ENCODE measurements around the gene ATOX1.
A peak's percentile ranks its signal among the peaks of the same experiment; 100 is the strongest.

The ATOX1 gene

DNA sequence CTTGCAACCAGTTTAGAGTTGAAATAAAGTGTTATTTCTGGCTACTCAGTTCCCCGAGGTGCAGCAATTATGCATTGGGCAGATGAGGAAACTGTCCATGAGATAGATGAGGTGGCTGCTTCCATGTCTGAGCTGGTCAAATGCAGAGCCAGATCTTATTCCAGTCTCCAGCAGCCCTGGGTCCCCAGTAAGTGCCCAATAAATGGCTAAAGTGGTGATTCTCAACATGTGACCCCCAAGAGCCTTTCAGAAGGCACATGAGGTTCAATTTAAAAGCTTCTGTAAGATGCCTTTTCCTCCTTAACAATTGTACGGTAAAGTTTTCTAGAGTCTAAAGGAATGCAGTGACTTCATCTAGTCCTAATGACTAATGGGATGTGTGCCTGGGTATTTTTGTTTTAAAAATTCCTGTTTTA is 17.5 kb downstream of the ATOX1 start:
- Histone ChIP-seq H3K4me3 (ENCODE audit: low read length) (no peak overlapping the region), H3K4me1 (ENCODE audit: control insufficient read depth, low read depth, low read length) (peaks cover 11% of the 10 kb centered on the region), H4K5ac (ENCODE audit: low read length) (no peak overlapping the region), H2BK5ac (ENCODE audit: low read length) (no peak overlapping the region), H2BK15ac (replicated peaks; ENCODE audit: low read depth) (no peak overlapping the region), H2BK120ac (ENCODE audit: low read depth, low read length) (no peak overlapping the region), H3K9ac (ENCODE audit: low read length) (peak overlapping the region; percentile 3), H3K36me3 (ENCODE audit: control insufficient read depth, insufficient read depth, low read length) (no peaks in the 10 kb centered on the region), H4K8ac (ENCODE audit: low read depth, low read length) (no peak overlapping the region), H2AK5ac (ENCODE audit: low read length) (no peak overlapping the region), H3K23ac (ENCODE audit: low read length) (no peak overlapping the region), H3K56ac (ENCODE audit: low read length) (peak overlapping the region; percentile 2), H3K4ac (ENCODE audit: low read depth, low read length) (no peak overlapping the region), H3K27ac (ENCODE audit: low read depth, low read length) (no peak overlapping the region), H3K27me3 (ENCODE audit: insufficient read depth, low read length, poor library complexity) (no peaks in the 10 kb centered on the region), H3K79me2 (ENCODE audit: control insufficient read depth, insufficient read depth, low read length) (no peaks in the 10 kb centered on the region), H3K79me1 (ENCODE audit: low read length) (no peaks in the 10 kb centered on the region), H3K18ac (ENCODE audit: low read length) (no peak overlapping the region), H3K4me2 (ENCODE audit: low read length) (no peak overlapping the region)
- WGBS (ENCODE audit: extremely low coverage, insufficient coverage, low lambda C conversion rate): no CpG with 5 or more reads among the region's 2 CpGs
- DNase-seq: no peak

GRCh38 chr5:151740336-151740942 is 18.0 kb downstream of the ATOX1 start:
- Histone ChIP-seq H2AK5ac (ENCODE audit: low read length) (no peak overlapping the region), H3K4me2 (ENCODE audit: low read length) (no peak overlapping the region), H4K5ac (ENCODE audit: low read length) (no peak overlapping the region), H4K8ac (ENCODE audit: low read depth, low read length) (no peak overlapping the region), H3K36me3 (ENCODE audit: control insufficient read depth, insufficient read depth, low read length) (no peaks in the 10 kb centered on the region), H3K23ac (ENCODE audit: low read length) (no peak overlapping the region), H2BK120ac (ENCODE audit: low read depth, low read length) (no peak overlapping the region), H3K4ac (ENCODE audit: low read depth, low read length) (peak overlapping the region; percentile 75), H3K79me1 (ENCODE audit: low read length) (no peaks in the 10 kb centered on the region), H3K4me1 (ENCODE audit: control insufficient read depth, low read depth, low read length) (peaks cover 11% of the 10 kb centered on the region), H3K18ac (ENCODE audit: low read length) (peak overlapping the region; percentile 75), H3K9ac (ENCODE audit: low read length) (peak overlapping the region; percentile 32), H3K4me3 (ENCODE audit: low read length) (no peak overlapping the region), H3K27me3 (ENCODE audit: insufficient read depth, low read length, poor library complexity) (no peaks in the 10 kb centered on the region), H3K79me2 (ENCODE audit: control insufficient read depth, insufficient read depth, low read length) (no peaks in the 10 kb centered on the region), H2BK5ac (ENCODE audit: low read length) (peak overlapping the region; percentile 33), H2BK15ac (replicated peaks; ENCODE audit: low read depth) (no peak overlapping the region), H3K56ac (ENCODE audit: low read length) (peak overlapping the region; percentile 85), H3K27ac (ENCODE audit: low read depth, low read length) (peak overlapping the region; percentile 74)
- peak; percentile 92 for DNase-seq
- WGBS (ENCODE audit: extremely low coverage, insufficient coverage, low lambda C conversion rate): no CpG with 5 or more reads among the region's 11 CpGs

DNA sequence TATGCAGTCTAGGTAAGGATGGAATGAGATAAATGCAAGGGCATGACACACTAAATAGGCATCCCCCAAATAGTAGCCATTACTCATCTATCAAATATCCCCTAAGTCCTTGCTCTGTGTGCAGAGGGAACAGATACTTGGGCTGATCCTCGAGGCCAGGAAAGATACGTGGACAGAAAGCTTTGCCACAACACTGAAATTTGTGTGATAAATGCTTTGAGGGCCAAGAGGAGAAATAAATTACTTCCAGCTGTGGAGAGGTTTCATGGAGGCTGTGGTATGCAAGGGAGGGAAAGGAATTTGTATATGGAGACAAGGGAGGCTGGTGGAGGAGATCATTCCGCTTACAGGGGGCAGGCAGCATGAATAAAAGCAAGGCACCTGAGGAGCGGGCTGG is 18.5 kb downstream of the ATOX1 start:
- H3K4me1 ChIP-seq (ENCODE audit: control insufficient read depth, low read depth, low read length): peaks cover 11% of the 10 kb centered on the region
- peak; percentile 98 for DNase-seq

GRCh38 chr5:151739395-151739794 is 19.0 kb downstream of the ATOX1 start:
- no peaks in the 10 kb centered on the region for H3K27me3 ChIP-seq (ENCODE audit: insufficient read depth, low read length, poor library complexity)
- no peaks in the 10 kb centered on the region for H3K36me3 ChIP-seq (ENCODE audit: control insufficient read depth, insufficient read depth, low read length)
- peak overlapping the region; percentile 64 for H2AK5ac ChIP-seq (ENCODE audit: low read length)
- H3K79me1 ChIP-seq (ENCODE audit: low read length): no peaks in the 10 kb centered on the region
- no peak overlapping the region for H3K4me2 ChIP-seq (ENCODE audit: low read length)
- H3K18ac ChIP-seq (ENCODE audit: low read length): peak overlapping the region; percentile 54
- peak overlapping the region; percentile 58 for H3K27ac ChIP-seq (ENCODE audit: low read depth, low read length)
- peak overlapping the region; percentile 13 for H3K9ac ChIP-seq (ENCODE audit: low read length)
- H3K56ac ChIP-seq (ENCODE audit: low read length): peak overlapping the region; percentile 85
- H4K5ac ChIP-seq (ENCODE audit: low read length): no peak overlapping the region
- H3K4me3 ChIP-seq (ENCODE audit: low read length): no peak overlapping the region
- peak overlapping the region; percentile 61 for H2BK120ac ChIP-seq (ENCODE audit: low read depth, low read length)
- no peak overlapping the region for H2BK15ac ChIP-seq (replicated peaks; ENCODE audit: low read depth)
- peak overlapping the region; percentile 59 for H3K23ac ChIP-seq (ENCODE audit: low read length)
- peak; percentile 57 for DNase-seq
- WGBS (ENCODE audit: extremely low coverage, insufficient coverage, low lambda C conversion rate): no CpG with 5 or more reads among the region's 2 CpGs
- H4K8ac ChIP-seq (ENCODE audit: low read depth, low read length): no peak overlapping the region
- H3K79me2 ChIP-seq (ENCODE audit: control insufficient read depth, insufficient read depth, low read length): no peaks in the 10 kb centered on the region
- peaks cover 11% of the 10 kb centered on the region for H3K4me1 ChIP-seq (ENCODE audit: control insufficient read depth, low read depth, low read length)
- H2BK5ac ChIP-seq (ENCODE audit: low read length): peak overlapping the region; percentile 82
- peak overlapping the region; percentile 74 for H3K4ac ChIP-seq (ENCODE audit: low read depth, low read length)

More for the DNA sequence above, 18.5 kb downstream of the ATOX1 start:
- H3K79me2 ChIP-seq (ENCODE audit: control insufficient read depth, insufficient read depth, low read length): no peaks in the 10 kb centered on the region
- no peak overlapping the region for H3K23ac ChIP-seq (ENCODE audit: low read length)
- no peaks in the 10 kb centered on the region for H3K79me1 ChIP-seq (ENCODE audit: low read length)
- no peak overlapping the region for H2AK5ac ChIP-seq (ENCODE audit: low read length)
- peak overlapping the region; percentile 74 for H3K27ac ChIP-seq (ENCODE audit: low read depth, low read length)
- no peak overlapping the region for H4K5ac ChIP-seq (ENCODE audit: low read length)
- H3K4me3 ChIP-seq (ENCODE audit: low read length): no peak overlapping the region
- peak overlapping the region; percentile 85 for H3K56ac ChIP-seq (ENCODE audit: low read length)
- no peaks in the 10 kb centered on the region for H3K36me3 ChIP-seq (ENCODE audit: control insufficient read depth, insufficient read depth, low read length)
- H3K4me2 ChIP-seq (ENCODE audit: low read length): no peak overlapping the region
- H3K18ac ChIP-seq (ENCODE audit: low read length): peak overlapping the region; percentile 75
- H4K8ac ChIP-seq (ENCODE audit: low read depth, low read length): no peak overlapping the region
- H2BK5ac ChIP-seq (ENCODE audit: low read length): peak overlapping the region; percentile 33
- H3K27me3 ChIP-seq (ENCODE audit: insufficient read depth, low read length, poor library complexity): no peaks in the 10 kb centered on the region
- no peak overlapping the region for H3K4ac ChIP-seq (ENCODE audit: low read depth, low read length)
- H3K9ac ChIP-seq (ENCODE audit: low read length): peak overlapping the region; percentile 32
- H2BK15ac ChIP-seq (replicated peaks; ENCODE audit: low read depth): no peak overlapping the region
- no peak overlapping the region for H2BK120ac ChIP-seq (ENCODE audit: low read depth, low read length)
- no CpG with 5 or more reads among the region's 4 CpGs for WGBS (ENCODE audit: extremely low coverage, insufficient coverage, low lambda C conversion rate)

DNA sequence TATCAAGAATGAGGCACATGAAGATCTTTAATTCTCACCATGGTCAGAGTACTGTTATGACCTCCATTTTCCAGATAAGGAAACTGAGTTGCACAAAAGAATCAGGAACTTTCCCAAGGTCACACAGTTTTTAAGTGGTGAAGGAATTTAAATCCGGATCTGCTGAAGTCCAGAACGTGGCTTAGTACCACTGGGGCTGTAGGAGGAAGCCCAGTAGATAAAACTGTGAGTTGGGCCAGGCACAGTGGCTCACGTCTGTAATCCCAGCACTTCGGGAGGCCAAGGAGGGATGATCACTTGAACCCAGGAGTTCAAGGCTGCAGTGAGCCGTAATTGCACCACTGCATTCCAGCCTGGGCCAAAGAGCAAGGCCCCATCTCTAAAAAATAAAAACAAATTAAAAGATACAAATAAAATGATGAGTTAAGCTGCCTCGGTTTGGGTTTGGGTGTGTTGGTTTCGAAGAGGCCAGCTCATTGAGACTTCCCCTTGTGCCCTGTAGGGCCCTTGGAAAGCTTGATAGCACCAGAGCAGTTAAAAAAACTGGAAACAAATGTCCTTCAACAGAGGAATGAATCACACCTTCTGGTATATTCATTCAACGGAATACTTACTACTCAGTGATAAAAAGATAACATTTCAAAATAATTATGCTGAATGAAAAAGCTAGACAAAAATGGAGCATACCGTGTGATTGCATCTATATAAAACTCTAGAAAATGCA is 20.1 kb downstream of the ATOX1 start:
- Histone ChIP-seq H2AK5ac (ENCODE audit: low read length) (no peak overlapping the region), H2BK120ac (ENCODE audit: low read depth, low read length) (no peak overlapping the region), H2BK15ac (replicated peaks; ENCODE audit: low read depth) (no peak overlapping the region), H3K4ac (ENCODE audit: low read depth, low read length) (no peak overlapping the region), H2BK5ac (ENCODE audit: low read length) (no peak overlapping the region), H3K4me3 (ENCODE audit: low read length) (no peak overlapping the region), H3K18ac (ENCODE audit: low read length) (no peak overlapping the region), H3K36me3 (ENCODE audit: control insufficient read depth, insufficient read depth, low read length) (no peaks in the 10 kb centered on the region), H3K79me2 (ENCODE audit: control insufficient read depth, insufficient read depth, low read length) (no peaks in the 10 kb centered on the region), H3K4me2 (ENCODE audit: low read length) (no peak overlapping the region), H4K5ac (ENCODE audit: low read length) (no peak overlapping the region), H3K4me1 (ENCODE audit: control insufficient read depth, low read depth, low read length) (peaks cover 11% of the 10 kb centered on the region), H3K56ac (ENCODE audit: low read length) (no peak overlapping the region), H3K9ac (ENCODE audit: low read length) (no peak overlapping the region), H3K27me3 (ENCODE audit: insufficient read depth, low read length, poor library complexity) (no peaks in the 10 kb centered on the region), H3K79me1 (ENCODE audit: low read length) (no peaks in the 10 kb centered on the region), H3K23ac (ENCODE audit: low read length) (no peak overlapping the region), H3K27ac (ENCODE audit: low read depth, low read length) (no peak overlapping the region), H4K8ac (ENCODE audit: low read depth, low read length) (no peak overlapping the region)
- WGBS (ENCODE audit: extremely low coverage, insufficient coverage, low lambda C conversion rate): no CpG with 5 or more reads among the region's 9 CpGs
- DNase-seq: no peak

Measured in mesendoderm (in vitro differentiated cells).